ENCODE measurements around the gene TNP2. TPM values are rescaled to one million over a fixed set of nuclear protein-coding genes. Genes with fewer than 3 reads are reported as not detected.

Gene TNP2
- total RNA-seq, 3 donors from 2014 or later (not counting 1 experiment from before 2014, with no cell fraction given): not detected

DNA sequence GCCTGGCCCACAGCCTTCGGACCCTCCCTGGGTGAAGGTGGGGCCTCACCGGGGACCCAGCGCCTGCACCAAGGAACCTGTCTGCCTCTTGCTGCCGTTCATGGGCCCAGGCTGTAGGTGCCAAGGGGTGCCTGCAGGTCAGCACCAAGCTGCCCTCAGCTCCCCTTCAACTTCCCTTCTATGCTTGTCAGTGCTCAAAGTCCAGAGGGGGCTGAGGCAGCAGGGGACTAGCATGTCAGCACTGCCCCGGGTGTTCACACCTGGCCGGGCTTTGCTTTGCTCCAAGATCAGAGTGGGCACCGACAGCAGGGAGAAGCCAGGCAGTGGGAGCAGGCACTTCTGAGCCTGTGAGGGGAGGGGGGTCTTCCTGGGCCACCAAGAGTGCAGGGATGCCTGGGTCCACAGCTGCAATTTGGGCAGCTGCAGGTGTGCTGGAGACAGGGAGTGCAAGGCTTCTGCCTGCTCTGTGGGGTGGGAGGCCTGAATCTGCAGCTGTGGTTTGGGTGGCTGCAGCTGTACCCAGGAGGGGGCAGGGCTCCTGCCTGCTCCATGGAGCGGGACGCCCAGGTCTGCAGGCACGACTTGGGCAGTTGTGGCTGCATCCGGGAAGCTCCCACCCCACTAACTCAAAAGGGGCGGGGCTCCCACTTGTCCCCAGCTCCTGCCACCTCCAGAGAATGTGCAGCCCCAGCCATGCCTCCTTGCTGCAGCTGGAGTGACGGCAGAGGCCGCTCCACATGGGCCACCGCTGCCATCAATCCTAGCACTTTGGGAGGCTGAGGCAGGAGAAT is 39.6 kb upstream of the TNP2 start:
- no peak overlapping the region for H3K27ac Mint-ChIP-seq
- WGBS (ENCODE audit: insufficient coverage): 62% methylated on average over 15 of the region's 15 CpGs
- no peaks in the 10 kb centered on the region for H3K9me3 ChIP-seq (ENCODE audit: control insufficient read depth, insufficient read depth, low read length)

DNA sequence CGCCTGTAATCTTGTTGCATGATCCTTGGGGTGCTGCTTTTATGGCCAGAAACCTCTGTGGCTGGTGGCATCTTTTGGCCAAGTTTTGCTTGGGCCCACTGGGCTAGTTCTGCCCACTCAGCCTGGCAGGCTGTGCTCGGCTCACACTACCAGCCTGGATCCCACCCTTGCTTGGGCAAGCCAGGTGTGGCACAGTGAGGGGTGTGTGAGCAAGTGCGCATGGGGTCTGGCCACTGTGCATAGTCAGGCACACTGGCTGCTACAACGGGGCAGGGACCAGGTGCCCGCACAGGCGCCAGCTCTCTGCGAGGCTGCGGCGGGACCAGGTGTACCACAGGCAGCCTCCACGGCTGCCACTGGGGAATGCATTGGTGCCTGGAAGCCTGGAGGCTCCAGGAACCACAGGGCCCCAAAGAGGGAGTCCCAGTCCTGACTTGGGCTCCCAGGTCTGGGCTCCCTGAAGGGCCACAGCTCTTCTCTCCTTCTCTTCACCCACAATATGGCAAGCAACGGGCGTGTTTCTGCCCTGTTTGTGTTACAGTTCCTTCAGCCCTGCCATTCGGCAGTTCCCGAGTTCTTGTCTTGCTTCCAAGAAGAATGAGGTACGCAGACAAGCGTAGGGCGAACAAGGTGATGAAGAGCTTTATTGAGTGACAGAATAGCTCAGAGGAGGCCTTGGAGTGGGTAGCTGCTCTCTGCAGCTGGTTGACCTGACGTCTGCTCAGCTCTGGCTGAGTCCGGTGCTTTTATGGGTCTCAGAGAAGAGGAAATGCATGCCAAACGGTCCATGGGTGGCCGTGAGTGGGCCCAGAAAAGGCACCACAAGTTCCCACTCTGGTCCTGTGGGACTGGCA is 38.7 kb upstream of the TNP2 start:
- TF ChIP-seq, protein P1, sequence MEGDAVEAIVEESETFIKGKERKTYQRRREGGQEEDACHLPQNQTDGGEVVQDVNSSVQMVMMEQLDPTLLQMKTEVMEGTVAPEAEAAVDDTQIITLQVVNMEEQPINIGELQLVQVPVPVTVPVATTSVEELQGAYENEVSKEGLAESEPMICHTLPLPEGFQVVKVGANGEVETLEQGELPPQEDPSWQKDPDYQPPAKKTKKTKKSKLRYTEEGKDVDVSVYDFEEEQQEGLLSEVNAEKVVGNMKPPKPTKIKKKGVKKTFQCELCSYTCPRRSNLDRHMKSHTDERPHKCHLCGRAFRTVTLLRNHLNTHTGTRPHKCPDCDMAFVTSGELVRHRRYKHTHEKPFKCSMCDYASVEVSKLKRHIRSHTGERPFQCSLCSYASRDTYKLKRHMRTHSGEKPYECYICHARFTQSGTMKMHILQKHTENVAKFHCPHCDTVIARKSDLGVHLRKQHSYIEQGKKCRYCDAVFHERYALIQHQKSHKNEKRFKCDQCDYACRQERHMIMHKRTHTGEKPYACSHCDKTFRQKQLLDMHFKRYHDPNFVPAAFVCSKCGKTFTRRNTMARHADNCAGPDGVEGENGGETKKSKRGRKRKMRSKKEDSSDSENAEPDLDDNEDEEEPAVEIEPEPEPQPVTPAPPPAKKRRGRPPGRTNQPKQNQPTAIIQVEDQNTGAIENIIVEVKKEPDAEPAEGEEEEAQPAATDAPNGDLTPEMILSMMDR (IDR thresholded peaks at IDR 0.05): no peak
- ATAC-seq: no peak
- no peaks in the 10 kb centered on the region for H3K36me3 Mint-ChIP-seq
- Histone ChIP-seq H3K36me3 (ENCODE audit: control insufficient read depth, insufficient read depth, low read length) (no peaks in the 10 kb centered on the region), H3K4me3 (ENCODE audit: low read length) (no peak overlapping the region), H3K4me1 (ENCODE audit: control insufficient read depth, insufficient read depth, low read length) (peaks cover 52% of the 10 kb centered on the region), H3K27ac (ENCODE audit: low read length) (no peak overlapping the region), H3K9me3 (ENCODE audit: control insufficient read depth, insufficient read depth, low read length) (no peaks in the 10 kb centered on the region), H3K27me3 (ENCODE audit: control insufficient read depth, insufficient read depth, low read length) (no peaks in the 10 kb centered on the region)
- WGBS (ENCODE audit: insufficient coverage): 90% methylated on average over 21 of the region's 21 CpGs
- H3K4me3 Mint-ChIP-seq: no peak overlapping the region
- peaks cover 24 to 29% of the 10 kb centered on the region in 2 donors for H3K27me3 Mint-ChIP-seq (ENCODE audit: low read depth in 2 of 2)
- H3K9me3 Mint-ChIP-seq: no peaks in the 10 kb centered on the region
- peaks cover 11 to 19% of the 10 kb centered on the region in 2 donors for H3K4me1 Mint-ChIP-seq
- no peak for DNase-seq
- intact Hi-C loops (cut with micrococcal nuclease): no loop called here
- H3K27ac Mint-ChIP-seq: no peak overlapping the region

More for the DNA sequence above, 39.6 kb upstream of the TNP2 start:
- H3K27me3 Mint-ChIP-seq (ENCODE audit: low read depth in 2 of 2): peaks cover 20 to 21% of the 10 kb centered on the region in 2 donors
- no peak for DNase-seq
- no peaks in the 10 kb centered on the region for H3K36me3 Mint-ChIP-seq
- H3K4me1 Mint-ChIP-seq: peaks cover 11 to 21% of the 10 kb centered on the region in 2 donors
- Histone ChIP-seq H3K27ac (ENCODE audit: low read length) (no peak overlapping the region), H3K36me3 (ENCODE audit: control insufficient read depth, insufficient read depth, low read length) (no peaks in the 10 kb centered on the region), H3K4me1 (ENCODE audit: control insufficient read depth, insufficient read depth, low read length) (peaks cover 56% of the 10 kb centered on the region), H3K4me3 (ENCODE audit: low read length) (no peak overlapping the region), H3K27me3 (ENCODE audit: control insufficient read depth, insufficient read depth, low read length) (no peaks in the 10 kb centered on the region)
- no peak overlapping the region for H3K4me3 Mint-ChIP-seq
- intact Hi-C loops (cut with micrococcal nuclease): no loop called here
- ATAC-seq: no peak
- no peaks in the 10 kb centered on the region for H3K9me3 Mint-ChIP-seq
- TF ChIP-seq, protein P1 (IDR thresholded peaks at IDR 0.05): no peak

DNA sequence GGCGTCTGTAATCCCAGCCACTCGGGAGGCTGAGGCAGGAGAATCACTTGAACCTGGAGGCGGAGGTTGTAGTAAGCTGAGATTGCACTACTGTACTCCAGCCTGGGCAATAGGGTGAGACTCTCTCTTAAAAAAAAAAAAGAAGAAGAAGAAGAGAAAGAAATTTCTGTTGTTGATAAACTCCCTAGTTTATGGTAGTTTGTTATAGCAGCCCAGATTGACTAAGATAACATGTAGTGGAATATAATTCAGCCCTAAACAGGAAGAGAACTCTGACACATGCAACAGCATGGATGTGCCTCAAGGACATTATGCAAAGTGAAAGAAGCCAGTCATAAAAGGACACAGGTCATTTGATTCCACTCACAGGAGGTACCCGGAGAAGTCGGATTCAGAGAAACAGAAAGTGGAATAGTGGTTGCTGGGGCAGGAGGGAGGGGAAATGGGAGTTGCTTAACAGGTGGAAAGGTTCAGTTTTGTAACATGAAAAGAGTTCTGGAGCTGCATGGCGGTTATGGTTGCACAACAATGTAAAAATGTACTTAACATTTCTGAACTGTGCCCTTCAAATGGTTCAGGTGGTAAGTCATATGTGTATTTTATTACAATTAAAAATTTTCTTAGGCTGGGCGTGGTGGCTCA is 38.0 kb upstream of the TNP2 start:
- H3K27me3 Mint-ChIP-seq (ENCODE audit: low read depth in 2 of 2): peaks cover 26 to 33% of the 10 kb centered on the region in 2 donors
- WGBS (ENCODE audit: insufficient coverage): 84% methylated on average over 7 of the region's 7 CpGs
- TF ChIP-seq, protein P1 (IDR thresholded peaks at IDR 0.05): no peak
- H3K4me1 Mint-ChIP-seq: peaks cover 11 to 15% of the 10 kb centered on the region in 2 donors
- Histone ChIP-seq H3K27ac (ENCODE audit: low read length) (no peak overlapping the region), H3K27me3 (ENCODE audit: control insufficient read depth, insufficient read depth, low read length) (no peaks in the 10 kb centered on the region), H3K36me3 (ENCODE audit: control insufficient read depth, insufficient read depth, low read length) (no peaks in the 10 kb centered on the region), H3K9me3 (ENCODE audit: control insufficient read depth, insufficient read depth, low read length) (no peaks in the 10 kb centered on the region), H3K4me1 (ENCODE audit: control insufficient read depth, insufficient read depth, low read length) (peaks cover 45% of the 10 kb centered on the region), H3K4me3 (ENCODE audit: low read length) (no peak overlapping the region)
- no peaks in the 10 kb centered on the region for H3K36me3 Mint-ChIP-seq
- DNase-seq (no peak), ATAC-seq (no peak)
- no peak overlapping the region for H3K27ac Mint-ChIP-seq
- intact Hi-C loops (cut with micrococcal nuclease): no loop called here
- no peak overlapping the region for H3K4me3 Mint-ChIP-seq
- no peaks in the 10 kb centered on the region for H3K9me3 Mint-ChIP-seq
